UCSD-AML1 (cell line): ENCODE measurements around the gene ZNF516.

Experiments used
- DNase-seq: peaks from one replicate; lab custom pipeline; 2025; ENCODE audit not compliant: unreplicated experiment; lab: John Stamatoyannopoulos, UW

Gene ZNF516

DNA sequence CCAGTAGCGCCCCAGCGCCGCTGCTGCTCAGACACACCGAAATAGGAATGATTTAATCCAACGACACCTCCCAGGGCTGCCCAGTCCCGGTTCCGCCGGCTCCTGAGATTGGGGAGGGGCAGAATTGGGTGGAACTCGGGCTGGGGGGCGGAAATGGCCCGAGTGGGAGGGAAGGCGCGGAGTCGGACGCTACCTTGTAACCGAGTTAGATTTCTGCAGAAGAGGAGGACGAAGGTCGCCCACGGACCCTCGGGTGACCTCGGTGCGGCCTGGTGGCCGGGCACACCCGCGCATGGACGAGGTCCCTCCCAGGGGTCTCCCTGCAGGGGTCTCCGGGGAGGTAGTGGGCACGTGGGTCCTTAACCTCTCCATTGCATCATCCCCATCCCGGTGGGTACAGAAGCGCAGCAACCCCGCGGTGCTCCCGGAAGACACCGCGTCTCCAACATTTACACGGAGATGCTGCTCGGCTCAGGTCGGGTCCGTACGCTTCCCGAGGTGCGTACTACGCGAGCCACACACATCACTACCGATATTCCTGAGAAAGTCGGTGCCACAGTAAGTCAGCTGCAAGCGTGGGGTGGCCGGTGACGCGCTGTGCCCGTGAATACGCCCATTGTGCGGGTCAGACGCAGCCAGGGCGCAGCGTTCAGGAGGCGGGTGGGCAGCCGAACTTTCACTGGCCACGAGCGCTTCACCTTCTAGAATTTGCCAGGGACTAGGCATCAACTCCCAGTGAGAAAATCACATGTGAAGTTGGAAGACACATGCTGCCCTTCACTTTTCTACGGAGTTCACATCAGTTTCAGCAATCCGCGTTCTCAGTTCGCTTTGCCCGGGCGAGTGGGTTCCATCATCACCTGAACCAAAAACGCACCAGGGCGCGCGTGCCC is 3.0 kb downstream of the ZNF516 start:
- peak; percentile 50 for DNase-seq

DNA sequence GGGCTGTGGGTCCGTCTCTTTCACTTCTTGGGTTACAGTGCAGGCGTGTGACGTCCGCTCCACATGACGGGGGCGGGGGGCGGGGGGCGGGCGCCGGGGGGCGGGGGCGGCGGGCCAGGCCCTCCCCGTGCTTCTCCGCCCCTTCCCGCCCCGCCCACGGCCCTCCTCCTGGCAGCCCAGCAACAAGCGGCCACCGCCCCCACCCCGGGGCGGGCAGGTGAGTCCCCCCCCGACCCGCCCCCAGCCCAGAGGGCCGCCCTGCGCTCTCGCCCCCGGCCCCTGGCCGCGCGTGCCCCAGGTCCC is 3.6 kb downstream of the ZNF516 start:
- DNase-seq: peak; percentile 62

DNA sequence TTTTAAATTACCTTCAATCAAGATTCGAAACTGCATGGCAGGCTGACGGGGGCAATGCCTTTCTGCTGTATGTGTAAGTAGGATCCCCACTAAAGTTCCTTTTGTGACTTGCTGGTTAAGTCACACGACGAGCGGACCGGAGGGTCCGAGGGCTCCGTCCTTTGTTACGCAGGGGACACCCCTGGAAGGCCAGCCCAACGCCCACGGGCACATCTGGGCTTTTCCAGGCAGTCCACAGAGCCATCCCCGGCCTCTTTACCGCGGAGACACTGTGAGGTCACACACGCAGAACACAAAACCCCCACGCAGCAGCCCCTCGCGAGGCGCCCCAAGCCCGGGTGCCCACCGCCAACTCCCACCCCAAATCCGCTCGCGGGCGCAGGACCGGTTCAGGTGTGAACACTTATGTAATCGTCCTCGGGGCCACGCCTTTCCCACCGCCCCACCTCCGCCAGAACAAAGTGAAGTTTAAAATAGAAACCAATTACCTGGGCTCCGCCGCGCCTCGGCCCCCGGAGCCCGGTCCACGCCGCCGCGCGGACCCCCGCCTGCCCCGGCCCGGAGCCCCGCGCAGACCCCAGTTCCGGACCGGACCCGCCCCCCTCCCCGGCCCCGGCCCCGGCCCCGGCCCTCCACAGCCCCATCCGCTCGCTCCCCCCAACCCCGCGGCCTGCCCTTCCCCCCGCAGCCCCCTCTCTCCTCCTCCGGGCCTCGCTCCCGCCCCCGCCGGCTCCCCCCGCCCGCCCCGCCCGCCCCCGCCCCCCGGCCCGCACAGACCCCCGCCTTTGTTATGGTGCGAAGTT is 4.2 kb downstream of the ZNF516 start:
- DNase-seq: no peak

DNA sequence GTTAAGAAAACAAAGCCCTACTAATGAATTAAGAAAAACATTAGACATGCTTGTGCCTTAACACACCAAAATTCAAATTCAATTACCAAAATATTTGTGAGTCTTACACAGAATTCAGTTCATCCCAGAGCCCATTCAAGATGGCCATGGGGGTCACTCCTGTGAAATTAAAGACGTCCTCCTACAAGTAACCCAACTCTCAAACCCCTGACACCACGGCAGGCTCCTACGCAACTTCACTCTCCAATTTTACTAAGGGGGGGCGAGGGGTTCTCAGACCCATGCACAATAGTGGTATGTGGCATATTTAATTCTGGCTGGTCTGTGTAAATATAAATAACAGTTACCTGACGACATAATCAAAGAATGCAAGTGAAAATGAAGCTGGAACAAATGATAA is 5.0 kb downstream of the ZNF516 start:
- no peak for DNase-seq

DNA sequence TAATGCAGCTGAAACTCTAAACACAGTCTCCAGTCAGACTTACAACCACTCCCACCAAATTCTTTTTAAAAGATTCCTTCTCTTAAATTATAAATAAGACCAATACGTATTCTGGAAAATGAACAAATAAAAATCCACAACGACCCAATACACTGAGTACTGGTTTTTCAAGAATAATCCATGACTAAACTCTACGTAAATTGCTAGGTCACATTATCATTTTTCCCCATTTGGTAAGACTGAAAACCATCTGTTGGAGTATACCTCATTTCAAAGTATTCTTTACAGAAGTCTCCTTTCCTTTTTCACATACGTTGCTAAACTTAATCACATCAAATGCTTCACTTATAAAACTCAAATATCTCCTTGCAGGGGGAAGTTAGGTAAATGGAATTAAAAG is 6.0 kb downstream of the ZNF516 start:
- DNase-seq: no peak

DNA sequence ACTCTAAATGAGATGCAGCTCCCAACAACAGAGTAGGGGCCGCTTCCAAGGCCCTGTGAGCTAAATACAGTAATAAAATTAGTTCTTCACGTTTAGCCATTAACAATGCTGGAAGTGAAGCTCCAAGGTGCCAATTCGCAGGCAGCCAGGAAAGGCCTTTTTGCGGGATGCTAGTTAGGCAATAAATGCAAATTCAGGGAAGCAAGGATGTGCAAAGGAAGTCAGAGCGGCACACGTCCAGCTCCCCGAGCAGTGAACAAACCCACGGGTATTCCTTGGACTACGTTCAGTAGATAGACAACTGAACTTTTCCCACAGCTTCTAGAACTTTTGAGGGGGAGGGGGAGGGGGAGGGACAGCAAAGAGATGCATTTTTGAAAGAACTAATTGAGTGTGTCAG is 6.9 kb downstream of the ZNF516 start:
- DNase-seq: no peak

DNA sequence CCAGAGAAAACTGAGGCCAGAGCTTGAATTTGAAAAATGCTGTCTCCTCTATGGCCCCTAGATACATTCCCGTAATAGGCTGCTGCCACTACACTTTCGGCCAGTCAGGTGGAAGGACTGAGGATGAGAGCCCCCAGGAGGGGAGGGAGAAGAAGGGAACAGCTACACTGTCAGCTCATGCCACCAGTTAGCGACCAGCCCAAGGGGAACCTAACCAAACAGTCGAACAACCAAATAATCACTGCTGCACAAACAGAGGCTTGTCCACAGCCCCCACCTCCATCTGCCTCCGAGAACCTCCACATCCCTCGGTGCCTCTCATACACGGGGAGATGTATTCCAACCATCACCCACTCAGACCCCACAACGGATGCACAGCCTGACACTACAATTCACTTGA is 7.3 kb downstream of the ZNF516 start:
- no peak for DNase-seq

DNA sequence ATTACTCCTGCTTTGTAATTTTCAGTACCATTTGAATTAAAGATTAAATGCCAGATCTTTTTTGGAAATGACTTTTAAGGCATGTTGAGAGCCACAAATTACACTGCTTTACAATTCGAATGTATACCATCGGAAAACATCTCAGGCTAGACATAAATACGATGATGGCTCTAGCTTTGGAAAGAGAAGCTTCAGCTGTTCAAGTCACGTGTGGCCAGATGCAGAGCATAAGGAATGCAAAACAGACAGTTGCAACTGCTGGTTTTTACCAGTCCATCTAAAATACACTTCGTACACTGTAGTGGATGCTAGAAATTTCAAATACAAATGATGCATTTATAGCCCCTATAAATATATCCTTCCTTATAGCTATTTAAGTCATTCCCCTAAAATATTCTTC is 8.0 kb downstream of the ZNF516 start:
- no peak for DNase-seq

DNA sequence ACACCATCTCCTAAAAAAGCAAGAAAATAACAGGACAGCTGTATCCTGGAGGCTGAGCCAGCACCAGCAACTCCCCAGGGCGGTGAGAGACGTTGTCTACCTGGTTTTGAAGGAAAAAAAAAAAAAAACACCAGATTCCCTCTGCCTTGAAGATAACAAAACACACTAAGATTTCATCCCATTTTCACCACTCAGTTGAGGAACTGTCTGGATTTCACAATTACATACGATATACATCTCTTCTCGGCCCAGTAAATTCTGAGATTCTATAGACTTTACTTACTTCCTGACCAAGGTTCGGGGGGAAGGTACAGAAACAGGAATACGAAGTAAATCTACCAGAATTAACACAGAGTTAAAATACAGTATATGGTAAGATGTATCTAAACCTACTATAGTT is 8.5 kb downstream of the ZNF516 start:
- DNase-seq: no peak

DNA sequence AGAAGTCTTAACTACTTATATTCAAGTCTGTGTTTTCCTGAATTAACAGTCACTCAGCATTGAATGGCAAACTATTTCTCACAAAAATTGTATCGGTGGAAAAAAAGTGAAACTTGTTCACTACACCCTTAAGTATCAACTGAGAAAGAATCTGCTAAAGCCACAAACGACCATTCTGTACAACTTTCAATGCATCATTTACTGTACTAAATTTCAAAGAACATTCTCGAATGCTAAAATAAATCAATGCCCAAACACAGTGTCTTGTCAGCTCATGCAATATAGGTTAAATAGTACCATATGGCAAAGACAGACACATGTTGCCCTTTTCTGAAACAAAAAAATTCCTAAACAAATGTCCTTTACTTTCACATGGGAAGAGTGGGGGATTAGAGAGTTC is 9.0 kb downstream of the ZNF516 start:
- DNase-seq: no peak

DNA sequence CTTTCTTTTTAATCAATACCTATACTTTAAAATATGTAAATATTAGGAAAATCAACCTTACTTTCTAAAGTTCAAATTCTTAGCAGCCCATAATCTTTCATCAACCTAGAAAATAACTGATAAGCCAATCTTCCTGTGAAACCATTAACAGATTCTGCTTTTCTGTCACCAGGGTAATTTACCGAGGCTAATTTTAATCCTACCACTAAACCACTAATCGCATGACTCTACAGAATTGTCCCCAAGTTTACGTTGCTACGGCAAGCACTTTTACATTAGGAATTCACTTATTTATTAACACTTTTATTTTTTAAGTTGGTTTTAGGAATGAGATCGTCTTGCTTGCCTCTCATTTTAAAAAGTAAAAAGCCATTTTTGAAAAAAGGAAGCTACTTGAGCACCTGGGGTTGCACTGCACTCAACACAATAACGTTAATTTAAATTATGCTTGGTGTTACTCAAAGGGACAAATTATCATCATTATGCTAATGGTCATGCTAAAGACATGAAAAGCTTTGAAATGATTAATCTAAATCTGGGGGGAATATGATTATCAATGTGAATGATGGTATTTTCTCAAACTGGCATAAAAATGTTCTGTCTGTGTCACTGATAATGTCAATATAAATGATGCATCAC is 10.2 kb downstream of the ZNF516 start:
- DNase-seq: no peak

DNA sequence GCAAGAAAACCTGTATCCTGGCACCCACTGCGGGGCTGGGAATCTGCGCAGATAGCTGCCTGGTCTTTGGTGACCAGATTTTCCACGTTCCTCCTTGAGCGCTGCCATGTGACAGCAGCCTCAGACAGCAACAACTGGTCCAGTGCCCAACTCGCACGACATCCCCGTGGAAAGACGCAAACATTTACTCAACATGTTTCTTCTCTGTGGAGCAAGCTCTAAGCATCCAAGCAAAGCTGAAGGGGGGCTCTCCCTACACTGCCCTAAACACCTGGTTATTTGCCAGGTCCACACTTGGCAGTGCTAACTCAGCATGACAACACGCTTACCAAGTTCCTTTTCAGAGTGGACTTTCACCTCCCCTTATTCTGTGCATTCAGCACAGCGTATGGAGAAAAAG is 11.3 kb downstream of the ZNF516 start:
- DNase-seq: no peak

DNA sequence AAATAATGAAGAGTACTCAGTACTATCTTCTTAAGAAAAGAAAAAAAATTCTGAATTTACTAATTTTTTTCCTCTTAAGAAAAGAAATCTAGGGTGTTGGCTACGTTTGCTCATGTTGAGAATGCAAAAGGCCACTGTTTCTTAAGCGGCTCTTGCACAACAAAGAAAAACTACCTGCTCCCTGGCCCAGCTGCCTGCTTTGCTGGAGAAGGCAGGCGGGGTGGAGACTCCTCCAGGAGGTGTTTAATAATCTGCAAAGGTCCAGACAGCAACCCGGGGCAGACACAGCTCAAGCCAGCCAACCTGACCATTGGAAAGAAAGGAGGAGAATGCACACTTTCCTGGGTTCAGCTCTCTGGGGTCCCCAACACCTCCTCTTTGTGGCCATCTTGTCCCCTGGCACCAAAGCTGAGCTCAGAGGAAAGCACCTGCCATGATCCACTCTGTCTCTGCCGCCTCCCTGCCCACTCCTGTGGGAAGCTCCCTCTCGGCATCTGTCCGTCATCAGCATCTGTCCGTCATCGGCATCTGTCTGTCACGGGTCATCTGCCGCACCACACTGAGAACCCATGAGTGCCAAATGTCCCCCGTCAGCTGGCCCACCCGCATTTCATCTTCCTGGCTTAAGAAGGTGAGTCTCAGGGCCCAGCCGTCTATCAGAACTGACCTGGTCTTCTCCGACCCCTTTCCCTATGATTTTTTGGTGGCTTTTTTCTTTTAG is 11.9 kb downstream of the ZNF516 start:
- no peak for DNase-seq

DNA sequence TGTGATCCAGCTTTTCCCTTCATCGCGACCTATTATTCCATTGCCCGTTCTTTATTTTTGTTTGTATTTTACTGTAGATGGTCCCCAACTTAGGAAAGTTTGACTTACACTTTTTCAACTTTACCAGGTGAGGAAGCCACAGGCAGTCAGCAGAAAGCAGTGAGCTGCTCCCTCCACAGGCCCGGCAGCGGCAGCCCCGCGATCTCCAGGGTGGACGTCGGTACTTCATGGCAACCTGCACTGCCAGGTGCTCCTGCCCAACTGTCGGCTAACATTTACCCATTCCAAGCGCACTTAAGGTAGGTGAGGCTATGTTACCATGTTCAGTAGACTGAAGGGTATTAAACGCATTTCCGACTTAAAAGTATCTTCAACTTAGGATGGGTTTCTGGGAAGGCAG is 12.8 kb downstream of the ZNF516 start:
- DNase-seq: no peak

DNA sequence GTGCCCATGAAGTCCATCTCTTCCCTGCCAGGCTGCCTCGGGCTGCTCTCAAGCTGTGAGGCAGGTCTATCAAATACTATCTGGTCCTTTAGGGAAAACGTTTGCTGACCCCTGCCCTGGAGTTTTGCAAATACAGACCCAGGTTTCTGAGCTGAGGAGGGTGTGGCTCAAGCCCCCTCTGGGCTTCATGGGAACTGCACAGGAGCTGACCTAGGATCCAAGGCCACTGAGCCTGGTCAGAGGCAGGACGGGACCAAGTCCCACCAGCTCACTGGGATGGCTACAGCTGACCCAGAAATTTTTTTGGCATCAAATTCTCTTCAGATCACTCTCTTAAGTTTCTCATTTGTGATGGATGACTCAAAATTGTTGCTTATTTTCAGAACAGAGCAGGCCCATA is 14.1 kb downstream of the ZNF516 start:
- no peak for DNase-seq

DNA sequence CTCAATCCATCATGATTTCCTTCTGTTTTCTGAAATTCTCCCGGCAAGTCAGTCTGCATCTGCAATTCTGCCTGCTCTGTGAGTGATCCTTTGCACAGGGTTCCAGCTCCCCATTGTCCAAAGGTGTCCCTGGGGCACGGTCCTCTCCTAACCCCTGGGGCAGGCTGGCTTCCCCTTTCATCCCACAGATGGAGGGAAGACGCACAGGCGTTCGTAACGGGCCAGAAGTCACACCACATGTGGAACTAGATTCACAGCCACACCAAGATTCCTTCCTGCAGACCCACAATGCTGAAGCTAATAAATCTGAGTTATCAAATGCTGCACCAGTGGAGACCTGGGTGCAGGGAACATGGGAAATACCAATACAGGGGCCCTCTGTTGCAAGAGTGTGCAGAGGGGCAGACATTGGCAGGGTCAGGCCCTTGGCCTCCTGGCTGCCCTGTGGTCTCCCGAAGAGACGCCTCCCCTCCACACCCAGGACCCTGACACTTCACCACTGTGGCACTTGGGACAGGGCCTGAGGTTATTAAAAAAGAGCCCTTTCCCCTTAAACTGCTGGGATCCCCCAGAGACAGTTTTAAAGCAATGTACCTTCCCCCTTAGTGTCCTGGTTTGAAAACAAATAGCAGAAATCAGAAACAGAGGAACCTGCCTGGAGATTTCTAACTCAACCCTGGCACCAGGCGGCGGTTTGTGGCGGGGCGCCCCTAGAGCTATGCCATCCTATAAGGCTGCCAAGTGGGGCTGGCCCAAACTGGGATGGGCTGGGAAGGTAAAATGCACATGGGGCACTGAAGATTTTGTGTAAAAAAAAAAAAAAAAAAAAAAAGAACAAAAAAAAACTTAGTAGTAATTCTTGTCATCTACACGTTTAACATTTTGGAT is 15.4 kb downstream of the ZNF516 start:
- DNase-seq: no peak

DNA sequence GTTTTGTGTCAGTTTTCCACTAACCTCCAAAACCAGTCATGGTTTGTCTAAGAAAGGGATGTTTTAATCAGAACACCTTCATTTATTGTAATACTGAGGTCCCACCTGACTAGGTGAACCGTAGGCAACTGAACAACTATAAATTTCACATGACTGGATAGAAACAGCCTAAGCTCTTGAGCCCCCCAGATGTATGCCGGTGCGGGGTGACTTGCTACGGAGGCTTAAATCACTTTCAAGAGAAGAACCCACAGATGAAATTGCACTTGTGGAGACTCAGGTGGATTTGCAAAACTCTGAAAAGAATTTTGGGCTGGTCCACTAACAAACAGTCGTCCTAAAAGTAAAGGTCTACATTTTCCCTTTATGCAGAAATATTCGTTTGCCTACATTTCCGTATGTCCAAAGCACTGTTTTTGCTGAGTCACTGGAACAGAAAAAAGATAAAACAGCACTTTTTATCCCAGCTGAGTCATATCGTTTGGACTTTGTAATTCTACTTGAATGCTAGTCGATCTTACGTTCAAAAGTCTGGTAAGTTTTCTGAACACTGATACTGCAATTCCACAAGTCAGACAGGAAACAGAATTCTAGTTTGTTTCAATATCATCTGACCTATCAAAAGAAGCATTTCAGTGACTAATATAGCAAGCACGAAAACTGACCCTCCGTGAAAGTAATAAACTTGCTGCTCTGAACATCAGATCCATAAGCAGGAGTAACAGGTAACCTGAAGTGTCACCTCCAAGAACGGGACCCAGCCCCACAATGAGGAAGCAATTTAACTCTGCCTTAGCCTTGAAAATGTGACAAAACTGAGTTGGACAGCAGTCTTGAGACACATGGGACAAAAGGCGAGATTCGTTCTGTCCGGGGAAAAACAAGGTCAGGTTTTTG is 18.1 kb downstream of the ZNF516 start:
- DNase-seq: no peak

DNA sequence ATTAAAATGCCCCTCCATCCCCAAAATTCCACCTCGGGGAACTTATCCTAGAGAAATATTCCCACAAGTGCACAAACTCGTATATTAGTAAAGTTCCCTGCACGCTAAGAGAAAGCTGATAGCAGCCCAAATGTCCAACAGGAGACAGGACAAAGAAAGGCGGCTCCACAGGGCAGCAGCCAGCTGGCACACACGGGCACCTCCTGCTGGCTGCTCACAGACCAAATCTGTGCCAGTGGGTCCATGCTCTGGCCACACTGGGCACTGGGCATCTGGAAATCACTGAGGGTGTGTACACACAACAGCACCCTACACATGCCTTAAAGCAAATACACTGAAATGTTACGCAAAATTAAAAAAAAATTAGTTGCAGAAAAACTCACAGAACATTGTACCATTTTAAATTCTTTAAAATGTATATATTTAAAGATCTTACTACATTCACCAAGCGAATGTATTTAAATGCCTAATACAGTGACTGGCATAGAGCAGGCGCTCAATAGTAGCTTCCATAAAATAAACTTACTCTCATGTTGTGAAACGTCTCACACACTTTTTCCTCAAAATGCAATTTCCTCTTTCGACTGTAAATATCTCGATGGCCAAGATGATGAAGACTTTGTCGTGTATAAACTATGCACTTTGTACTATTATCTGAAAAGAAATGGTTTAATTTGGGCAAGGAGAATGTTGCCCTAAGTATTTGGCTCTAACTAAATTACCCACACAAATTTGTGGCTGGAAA is 19.4 kb downstream of the ZNF516 start:
- no peak for DNase-seq

DNA sequence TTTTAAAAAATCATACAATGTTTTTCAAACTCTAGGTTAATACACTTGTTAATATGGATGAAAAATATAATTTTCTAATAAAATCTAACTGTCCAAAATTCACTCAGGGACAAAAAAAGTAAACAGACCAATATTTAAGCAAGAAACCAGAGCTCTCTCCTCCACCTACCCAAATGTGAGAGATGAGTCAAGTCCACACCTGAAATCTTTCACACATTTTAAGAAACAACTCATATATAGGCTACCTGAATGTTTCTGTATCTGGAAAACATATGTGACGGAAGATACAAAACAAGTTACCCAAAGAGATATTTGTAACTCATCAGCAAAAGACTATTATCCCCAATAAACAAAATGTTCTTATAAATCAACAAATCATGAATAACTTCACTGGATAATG is 20.2 kb downstream of the ZNF516 start:
- no peak for DNase-seq
